SK-N-SH (cell line): ENCODE results near the gene LCMT2. TPM values are rescaled to one million over a fixed set of nuclear protein-coding genes. Genes with fewer than 3 reads are reported as not detected.

Experiments
- CTCF ChIA-PET: fragments of 300-600, 350-600 bp; formaldehyde crosslinking; extraction: SDS; loops from one replicate; lab custom pipeline; 2021; lab: Yijun Ruan, JAX
- POLR2A ChIA-PET: fragments of 350-600 bp; sonication (Branson Sonifier 250); formaldehyde crosslinking; extraction: SDS; loops from one replicate; lab custom pipeline; 2020; ENCODE audit warnings: antibody characterized with exemption, inconsistent platforms; lab: Yijun Ruan, JAX
- DNase-seq: peaks from one replicate; pipeline ENCODE4 v3.0.0; 2012
- H2AFZ ChIP-seq: fragments of 200-600 bp; sonication (generic); 2 replicates; pipeline ENCODE4 v1.8.1; 2016; ENCODE audit warnings: antibody characterized with exemption, mild to moderate bottlenecking, low read depth
- H3F3A ChIP-seq: fragments of 200-600 bp; sonication (generic); replicated peaks from 2 replicates; pipeline ENCODE3; 2016; ENCODE audit warnings: antibody characterized with exemption, mild to moderate bottlenecking; ENCODE audit not compliant: insufficient read depth
- H3K27ac ChIP-seq, 2 experiments: fragments of 200-500 bp in 1 of 2; fragments of 200-600 bp in 1 of 2; sonication (Bioruptor generic) in 1 of 2; sonication (generic), shearing (Covaris generic) in 1 of 2; 2 replicates each; pipeline versions ENCODE4 v1.5.1 to v1.6.1; 2014 to 2016; ENCODE audit warnings: low read depth in 2 of 2, inconsistent platforms in 1 of 2, low read length in 1 of 2, mild to moderate bottlenecking in 1 of 2, mixed read lengths in 1 of 2
- H3K27me3 ChIP-seq: fragments of 200-600 bp; sonication (generic), shearing (Covaris generic); 2 replicates; pipeline ENCODE4 v1.6.1; 2016; ENCODE audit warnings: mixed run types; ENCODE audit not compliant: insufficient read depth
- H3K36me3 ChIP-seq, 2 experiments: fragments of 200-500 bp in 1 of 2; fragments of 200-600 bp in 1 of 2; sonication (Bioruptor generic) in 1 of 2; sonication (generic) in 1 of 2; replicated peaks in 1 of 2; 2 replicates each; pipeline versions ENCODE3 to v1.5.1; 2014 to 2016; ENCODE audit warnings: low read length in 1 of 2, mild to moderate bottlenecking in 1 of 2; ENCODE audit not compliant: insufficient read depth in 2 of 2, control insufficient read depth in 1 of 2
- H3K4me1 ChIP-seq, 2 experiments: fragments of 200-500 bp in 1 of 2; fragments of 200-600 bp in 1 of 2; sonication (Bioruptor generic) in 1 of 2; sonication (generic), shearing (Covaris generic) in 1 of 2; 2 replicates each; pipeline versions ENCODE4 v1.5.1 to v1.6.1; 2014 to 2016; ENCODE audit warnings: low read depth in 1 of 2, low read length in 1 of 2, mixed run types in 1 of 2; ENCODE audit not compliant: insufficient read depth in 2 of 2, control insufficient read depth in 1 of 2
- H3K4me2 ChIP-seq: fragments of 200-600 bp; sonication (generic), shearing (Covaris generic); 2 replicates; pipeline ENCODE4 v1.6.1; 2017; ENCODE audit warnings: mixed run types
- H3K4me3 ChIP-seq, 2 experiments: fragments of 200-500 bp in 1 of 2; fragments of 200-600 bp in 1 of 2; sonication (Bioruptor generic) in 1 of 2; sonication (generic), shearing (Covaris generic) in 1 of 2; 2 replicates each; pipeline versions ENCODE4 v1.5.1 to v1.8.1; 2014 to 2016; ENCODE audit warnings: low read depth in 2 of 2, inconsistent platforms in 1 of 2, low read length in 1 of 2, mild to moderate bottlenecking in 1 of 2, mixed read lengths in 1 of 2, moderate library complexity in 1 of 2
- H3K79me2 ChIP-seq: fragments of 200-600 bp; sonication (generic); 2 replicates; pipeline ENCODE4 v1.8.1; 2017; ENCODE audit warnings: mild to moderate bottlenecking; ENCODE audit not compliant: insufficient read depth
- H3K9ac ChIP-seq: fragments of 200-600 bp; sonication (generic); 2 replicates; pipeline ENCODE4 v1.6.1; 2017; ENCODE audit warnings: mixed run types
- H3K9me2 ChIP-seq: fragments of 200-600 bp; sonication (generic); 2 replicates; pipeline ENCODE4 v1.6.1; 2017; ENCODE audit warnings: mixed run types
- H3K9me3 ChIP-seq: fragments of 200-600 bp; sonication (generic); 2 replicates; pipeline ENCODE4 v1.6.1; 2017; ENCODE audit warnings: mixed run types, mild to moderate bottlenecking, moderate library complexity
- H4K20me1 ChIP-seq: fragments of 200-600 bp; sonication (generic); 2 replicates; pipeline ENCODE4 v1.6.1; 2017; ENCODE audit warnings: mild to moderate bottlenecking, mixed run types; ENCODE audit not compliant: insufficient read depth
- FOSL2 ChIP-seq: IDR thresholded peaks from 2 replicates; pipeline ENCODE4 v1.4.0; 2012; ENCODE audit warnings: low read depth, mild to moderate bottlenecking, moderate library complexity, borderline replicate concordance
- GABPA ChIP-seq: IDR thresholded peaks from 2 replicates; pipeline ENCODE4 v1.4.0; 2012; ENCODE audit warnings: low read depth, mild to moderate bottlenecking
- GATA2 ChIP-seq: sonication (generic); formaldehyde crosslinking; IDR thresholded peaks from 2 replicates; pipeline ENCODE4 v1.5.0; 2020; ENCODE audit warnings: mild to moderate bottlenecking, missing genetic modification reagents
- IRF3 ChIP-seq: fragments of 150-350 bp; IDR thresholded peaks from 2 replicates; pipeline ENCODE4 v1.6.1; 2016; ENCODE audit warnings: mild to moderate bottlenecking, low read depth, low read length
- PBX3 ChIP-seq: IDR thresholded peaks from 2 replicates; pipeline ENCODE4; 2012
- POLR2AphosphoS5 ChIP-seq: IDR thresholded peaks from 2 replicates; pipeline ENCODE4 v1.6.1; 2012; ENCODE audit warnings: low read depth, low read length
- RFX5 ChIP-seq: IDR thresholded peaks from 2 replicates; pipeline ENCODE4 v1.6.1; 2012; ENCODE audit warnings: mild to moderate bottlenecking, improper control_type of control experiment, low read length
- RXRA ChIP-seq: IDR thresholded peaks from 2 replicates; pipeline ENCODE4 v1.4.0; 2012; ENCODE audit warnings: low read depth, mild to moderate bottlenecking, borderline replicate concordance
- USF1 ChIP-seq: IDR thresholded peaks from 2 replicates; pipeline ENCODE4 v1.4.0; 2012; ENCODE audit warnings: low read depth, borderline replicate concordance
- WGBS: methylation state at CpG from one replicate; pipeline ENCODE4 v1.1.6; 2017; ENCODE audit warnings: low lambda C conversion rate; 5-methylcytosine and 5-hydroxymethylcytosine counted together
- polyA plus RNA-seq, 3 experiments: library from polyadenylated mRNA; depleted of rRNA; stranded (reverse); fragments of >200 nt; gene quantifications; 2 replicates each; pipeline ENCODE4 v1.2.3, GENCODE V29; 2012

LCMT2 gene
- polyA plus RNA-seq, 1 of the 3 experiments (the other 2 are of a cell fraction) = 7.1 TPM

GRCh38 chr15:43360821-43361220 is 30.4 kb upstream of the LCMT2 start:
- Histone ChIP-seq H3K79me2 (peaks cover 18% of the 10 kb centered on the region; the same call in 1 of the 2 replicates), H4K20me1 (no peaks in the 10 kb centered on the region), H3K36me3 (peaks cover 62 to 81% of the 10 kb centered on the region in 2 experiments), H2AFZ (no peak overlapping the region), H3F3A (no peaks in the 10 kb centered on the region), H3K4me2 (no peak overlapping the region), H3K27ac (no peak overlapping the region), H3K4me1 (no peaks in the 10 kb centered on the region), H3K27me3 (no peaks in the 10 kb centered on the region), H3K9ac (no peak overlapping the region), H3K9me3 (peaks cover 26% of the 10 kb centered on the region), H3K4me3 (peak overlapping the region in 1 of 2 experiments; percentile 23; a peak in 1 of 4 replicates), H3K9me2 (no peaks in the 10 kb centered on the region)
- CTCF ChIA-PET = interaction anchor here (0.8 to 1.3 kb wide), 3 partner anchors 9 to 76 kb away, joined by 3 to 4 read pairs (median 4); no protein-coding TSS in a partner anchor
- no peak for DNase-seq
- POLR2A ChIA-PET = interaction anchor here (1.2 kb wide), 1 partner anchor 10 kb away, joined by 3 read pairs; the partner anchor contains the start of genes TUBGCP4 and ZSCAN29
- TF ChIP-seq RXRA (no peak), FOSL2 (no peak), IRF3 (no peak), GATA2 (CRISPR knock-in tag) (no peak), PBX3 (no peak), GABPA (no peak), POLR2AphosphoS5 (no peak), USF1 (no peak)
- WGBS = 87% methylated on average over 4 of the region's 4 CpGs

- ChIA-PET POLR2A (no interaction called here), CTCF (interaction anchor here (1.3 kb wide), 1 partner anchor 162 kb away, joined by 3 read pairs; no protein-coding TSS in a partner anchor)
- no peaks in the 10 kb centered on the region for H3K79me2 ChIP-seq
- H3K4me3 ChIP-seq = no peak overlapping the region
- H4K20me1 ChIP-seq = no peaks in the 10 kb centered on the region
- no peaks in the 10 kb centered on the region for H3F3A ChIP-seq
- H3K27me3 ChIP-seq = no peaks in the 10 kb centered on the region
- no peaks in the 10 kb centered on the region for H3K4me1 ChIP-seq
- H3K9me3 ChIP-seq = no peaks in the 10 kb centered on the region
- no peak overlapping the region for H3K27ac ChIP-seq
- no peak overlapping the region for H3K9ac ChIP-seq
- H3K36me3 ChIP-seq = peaks cover 22 to 37% of the 10 kb centered on the region in 2 experiments
- no peak overlapping the region for H3K4me2 ChIP-seq
- DNase-seq = no peak
- no peak overlapping the region for H2AFZ ChIP-seq
- WGBS = 100% methylated on average over 2 of the region's 2 CpGs
- TF ChIP-seq RFX5 (no peak), GABPA (no peak)
- H3K9me2 ChIP-seq = no peaks in the 10 kb centered on the region
Observed at GRCh38 chr15:43352693-43353382, 22.5 kb upstream of the LCMT2 start.
